ENCODE results near the gene FAM3C. TPM values are rescaled to one million over a fixed set of nuclear protein-coding genes. Genes with fewer than 3 reads are reported as not detected.

FAM3C gene
- total and polyA plus RNA-seq, 2 of the 4 experiments (the other 2 are of a cell fraction): 11.5 to 45.8 TPM

GRCh38 chr7:121397822-121398221 lies 1.7 kb upstream of the FAM3C start:
- POLR2A ChIA-PET (ENCODE audit: unreplicated experiment): no interaction called here
- in situ Hi-C loops (cut with MboI; ENCODE audit: low sequenced_read_pairs): no loop called here

More at GRCh38 chr7:121397822-121398221, 1.7 kb upstream of the FAM3C start:
- no CpG with 5 or more reads among the region's 2 CpGs for WGBS, 2 experiments (ENCODE audit: extremely low coverage in 2 of 2, insufficient read length in 1 of 2)
- H2BK15ac ChIP-seq (ENCODE audit: low read depth, low read length): no peak overlapping the region
- peaks cover 4% of the 10 kb centered on the region; the same call in 1 of the 2 replicates for H4K20me1 ChIP-seq (ENCODE audit: insufficient read depth, low read length)
- H3K36me3 ChIP-seq (ENCODE audit: control insufficient read depth, insufficient read depth, low read length): no peaks in the 10 kb centered on the region
- no peak overlapping the region for H4K91ac ChIP-seq (ENCODE audit: insufficient read depth, low read depth, low read length)
- H3K4me3 ChIP-seq (ENCODE audit: insufficient read depth, low read depth, low read length): no peak overlapping the region
- no peak overlapping the region for H2BK20ac ChIP-seq (ENCODE audit: low read depth, low read length)
- H3K9ac ChIP-seq (ENCODE audit: low read depth, low read length): no peak overlapping the region
- H2AFZ ChIP-seq (replicated peaks; ENCODE audit: low read length, poor library complexity): no peak overlapping the region
- no peak overlapping the region for H3K18ac ChIP-seq (ENCODE audit: low read depth, low read length)
- H4K8ac ChIP-seq (ENCODE audit: low read depth in 2 of 2, low read length in 2 of 2): no peak overlapping the region
- H3K23ac ChIP-seq (ENCODE audit: low read depth, low read length): no peak overlapping the region
- no peaks in the 10 kb centered on the region for H3K9me3 ChIP-seq (ENCODE audit: control insufficient read depth, insufficient read depth, low read length)
- no peak overlapping the region for H3K4me2 ChIP-seq (ENCODE audit: low read depth, low read length)
- H3K27me3 ChIP-seq (ENCODE audit: control insufficient read depth, insufficient read depth, low read length): no peaks in the 10 kb centered on the region
- BruUV-seq (replicated peaks): no TSS peak
- DNase-seq (no peak), ATAC-seq (ENCODE audit: low read depth) (no peak)
- H3K79me1 ChIP-seq (ENCODE audit: low read depth in 1 of 2, low read length in 2 of 2): peaks cover 6 to 19% of the 10 kb centered on the region in 2 experiments
- H2BK5ac ChIP-seq (ENCODE audit: low read depth, low read length, poor library complexity, severe bottlenecking): no peak overlapping the region
- H3K9me1 ChIP-seq (ENCODE audit: insufficient read depth, low read length): no peaks in the 10 kb centered on the region
- H3K4ac ChIP-seq (ENCODE audit: low read depth, low read length): no peak overlapping the region
- no peak overlapping the region for H2BK120ac ChIP-seq (ENCODE audit: low read depth, low read length)
- H2AK9ac ChIP-seq (replicated peaks; ENCODE audit: low read depth, low read length, poor library complexity): no peak overlapping the region
- H3K27ac ChIP-seq (ENCODE audit: insufficient read depth, low read length): no peak overlapping the region
- CTCF ChIA-PET: interaction anchor here (1.3 to 1.5 kb wide), 2 partner anchors 52 to 149 kb away, joined by 3 to 4 read pairs; no protein-coding TSS in a partner anchor
- intact Hi-C loops (cut with micrococcal nuclease): no loop called here
- no peaks in the 10 kb centered on the region for H3K4me1 ChIP-seq (ENCODE audit: control insufficient read depth, insufficient read depth, low read length)
- no peak overlapping the region for H2AK5ac ChIP-seq (ENCODE audit: low read depth, low read length)
- TF ChIP-seq CTCF (conservative IDR thresholded peaks at IDR 0.05; ENCODE audit: low read depth, low read length) (no peak), CEBPB (IDR thresholded peaks at IDR 0.05; ENCODE audit: low read depth, low read length) (no peak), SMC3 (IDR thresholded peaks at IDR 0.05; ENCODE audit: low read depth, low read length) (no peak)
- no peak overlapping the region for H3K14ac ChIP-seq (replicated peaks; ENCODE audit: low read depth, low read length)
- H4K5ac ChIP-seq (ENCODE audit: low read depth, low read length): no peak overlapping the region
- no peak overlapping the region for H3K56ac ChIP-seq (ENCODE audit: extremely low read depth, insufficient read depth, low read length)
- dilution Hi-C loops (cut with HindIII; ENCODE audit: low sequenced_read_pairs, unreplicated experiment): no loop called here

Data from IMR-90 (cell line).